Peyer's patch (tissue), 4 donors: ENCODE measurements around the gene TSPEAR. TPM values are rescaled to one million over a fixed set of nuclear protein-coding genes. Genes with fewer than 3 reads are reported as not detected.
"Not testable (repeated sequence)": the region's sequence is repeated elsewhere in the genome, so short reads cannot be mapped to it uniquely, and the experiment has no call there.

Experiments used
- DNase-seq, 3 donors: peaks; one replicate each; pipeline ENCODE4 v3.0.0-alpha.2; 2017 to 2019
- H3K27ac ChIP-seq, 4 donors: fragments of 200-600 bp; sonication (generic); one replicate each; pipeline ENCODE4 v1.5.1; 2016 to 2019
- H3K27me3 ChIP-seq, 2 donors: fragments of 200-600 bp; sonication (generic); one replicate each; pipeline ENCODE4 v1.5.1; 2019
- H3K36me3 ChIP-seq, 3 donors: fragments of 200-600 bp; sonication (generic); one replicate each; pipeline ENCODE4 v1.5.1; 2016 to 2019
- H3K4me1 ChIP-seq, 4 donors: fragments of 200-600 bp; sonication (generic); one replicate each; pipeline ENCODE4 v1.5.1; 2016 to 2019
- H3K4me3 ChIP-seq, 4 donors: fragments of 200-600 bp; sonication (generic); 1 replicate in 3 of 4; 2 replicates in 1 of 4; pipeline ENCODE4 v1.5.1; 2016 to 2019; ENCODE audit warnings: mild to moderate bottlenecking in 1 of 4
- H3K9me3 ChIP-seq, 4 donors: fragments of 200-600 bp; sonication (generic); one replicate each; pipeline ENCODE4 v1.5.1; 2016 to 2019; ENCODE audit warnings: mild to moderate bottlenecking in 1 of 4
- POLR2A ChIP-seq, 2 donors: fragments of 450-650 bp; IDR thresholded peaks; one replicate each; pipeline ENCODE4 v1.5.1; 2017; ENCODE audit warnings: antibody characterized with exemption in 2 of 2, mild to moderate bottlenecking in 2 of 2, moderate library complexity in 2 of 2
- total RNA-seq, 4 donors: library from RNA; depleted of rRNA; stranded (reverse); fragments of >200 nt; gene quantifications; one replicate each; pipeline ENCODE4 v1.1.0, GENCODE V29; 2016
- TF ChIP-seq, protein P1 (sequence below), 6 experiments: fragments of 450-650 bp in 4 of 6; fragments of 200-600 bp in 2 of 6; sonication (generic) in 1 of 6; IDR thresholded peaks; one replicate each; pipeline ENCODE4 v1.5.1; 2017 to 2019; ENCODE audit warnings: antibody characterized with exemption in 6 of 6, mild to moderate bottlenecking in 3 of 6, moderate library complexity in 1 of 6

The TSPEAR gene
- total RNA-seq, 4 donors from 2014 or later: 0.47 TPM; not detected in 3

DNA sequence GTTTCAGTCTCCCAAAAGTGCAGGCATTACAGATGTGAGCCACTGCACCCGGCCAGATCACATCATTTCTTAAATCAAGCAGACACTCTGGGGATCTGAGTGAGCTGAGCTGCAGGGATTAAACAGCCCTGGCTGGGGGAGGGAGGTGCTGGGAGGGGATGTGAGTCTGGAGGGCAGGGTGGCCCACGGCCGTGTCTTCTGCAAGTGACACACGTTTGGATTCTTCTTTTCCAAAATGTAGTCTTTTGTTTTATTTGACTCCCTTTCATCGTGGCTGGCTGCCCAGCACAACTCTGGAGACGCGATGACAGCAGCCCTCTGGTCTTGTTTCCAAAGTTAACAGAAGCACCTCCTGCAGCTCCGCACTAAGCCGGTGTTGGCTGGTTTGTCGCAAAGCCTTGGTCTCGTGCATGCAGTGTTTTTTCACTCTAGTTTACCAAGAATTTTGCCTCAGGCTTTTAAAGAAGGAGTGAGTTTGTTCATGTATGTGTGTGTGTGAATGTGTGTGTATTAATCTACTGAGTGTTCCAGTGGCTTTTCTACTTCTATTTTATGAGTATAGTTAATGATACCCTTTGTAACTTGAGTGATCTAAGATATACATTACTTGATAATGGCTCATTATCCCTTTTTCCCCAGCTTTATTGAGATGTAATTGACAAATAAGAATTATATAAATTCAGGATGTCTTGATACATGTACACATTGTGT lies 128.1 kb downstream of the TSPEAR start:
- Histone ChIP-seq H3K9me3 (no peaks in the 10 kb centered on the region), H3K27me3 (no peaks in the 10 kb centered on the region), H3K4me1 (no peaks in the 10 kb centered on the region), H3K36me3 (no peaks in the 10 kb centered on the region), H3K4me3 (no peak overlapping the region), H3K27ac (no peak overlapping the region)
- no peak for TF ChIP-seq POLR2A (IDR thresholded peaks at IDR 0.05)
- TF ChIP-seq, protein P1, sequence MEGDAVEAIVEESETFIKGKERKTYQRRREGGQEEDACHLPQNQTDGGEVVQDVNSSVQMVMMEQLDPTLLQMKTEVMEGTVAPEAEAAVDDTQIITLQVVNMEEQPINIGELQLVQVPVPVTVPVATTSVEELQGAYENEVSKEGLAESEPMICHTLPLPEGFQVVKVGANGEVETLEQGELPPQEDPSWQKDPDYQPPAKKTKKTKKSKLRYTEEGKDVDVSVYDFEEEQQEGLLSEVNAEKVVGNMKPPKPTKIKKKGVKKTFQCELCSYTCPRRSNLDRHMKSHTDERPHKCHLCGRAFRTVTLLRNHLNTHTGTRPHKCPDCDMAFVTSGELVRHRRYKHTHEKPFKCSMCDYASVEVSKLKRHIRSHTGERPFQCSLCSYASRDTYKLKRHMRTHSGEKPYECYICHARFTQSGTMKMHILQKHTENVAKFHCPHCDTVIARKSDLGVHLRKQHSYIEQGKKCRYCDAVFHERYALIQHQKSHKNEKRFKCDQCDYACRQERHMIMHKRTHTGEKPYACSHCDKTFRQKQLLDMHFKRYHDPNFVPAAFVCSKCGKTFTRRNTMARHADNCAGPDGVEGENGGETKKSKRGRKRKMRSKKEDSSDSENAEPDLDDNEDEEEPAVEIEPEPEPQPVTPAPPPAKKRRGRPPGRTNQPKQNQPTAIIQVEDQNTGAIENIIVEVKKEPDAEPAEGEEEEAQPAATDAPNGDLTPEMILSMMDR (IDR thresholded peaks at IDR 0.05): no peak
- DNase-seq: peak in 1 of 3 donors; percentile 11

DNA sequence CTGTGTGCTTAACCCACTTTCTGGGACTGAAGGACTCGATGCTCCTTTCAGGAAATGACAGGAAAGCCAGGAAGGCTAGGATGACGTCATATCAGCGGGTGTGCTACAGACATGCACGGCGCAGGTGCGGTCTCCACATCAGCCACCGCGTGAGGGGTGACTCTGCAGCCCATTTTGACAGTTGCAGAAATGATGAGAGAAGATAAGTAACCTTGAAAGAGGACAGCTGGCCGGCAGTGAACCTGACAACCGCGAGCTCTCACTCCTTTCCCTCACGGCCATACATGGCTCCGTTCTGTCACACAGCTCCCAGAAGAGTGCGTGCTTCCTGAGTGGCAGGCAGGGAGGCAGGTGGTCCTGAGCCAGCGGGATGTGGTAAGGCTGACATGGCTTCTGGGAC lies 129.3 kb downstream of the TSPEAR start:
- no peaks in the 10 kb centered on the region for H3K4me1 ChIP-seq
- no peak for TF ChIP-seq POLR2A (IDR thresholded peaks at IDR 0.05)
- TF ChIP-seq, protein P1 (IDR thresholded peaks at IDR 0.05): no peak

DNA sequence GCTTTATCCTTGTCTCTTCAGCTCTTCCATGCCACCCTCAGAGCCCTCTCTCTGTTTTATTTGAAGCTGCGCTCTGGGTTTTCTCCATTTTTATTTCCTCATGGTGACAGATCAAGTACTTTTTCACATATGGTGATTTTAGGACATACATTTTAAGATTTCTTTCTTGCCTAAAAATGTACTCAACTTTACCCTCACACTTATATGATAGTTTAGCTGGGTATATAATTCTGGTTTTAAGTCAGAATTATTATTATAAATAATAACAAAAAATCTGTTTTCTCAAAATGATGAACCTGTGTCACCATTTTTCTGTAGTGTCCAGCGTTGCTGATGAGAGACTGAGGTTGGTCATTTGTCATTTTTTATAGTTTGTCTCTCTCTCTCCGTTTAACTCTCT lies 130.2 kb downstream of the TSPEAR start:
- no peaks in the 10 kb centered on the region for H3K4me1 ChIP-seq
- H3K27ac ChIP-seq: no peak overlapping the region
- H3K27me3 ChIP-seq: no peaks in the 10 kb centered on the region
- H3K36me3 ChIP-seq: no peaks in the 10 kb centered on the region
- no peak for TF ChIP-seq POLR2A (IDR thresholded peaks at IDR 0.05)
- TF ChIP-seq, protein P1 (IDR thresholded peaks at IDR 0.05): no peak
- no peak for DNase-seq
- no peaks in the 10 kb centered on the region for H3K9me3 ChIP-seq
- no peak overlapping the region for H3K4me3 ChIP-seq

More for the DNA sequence above, 129.3 kb downstream of the TSPEAR start:
- no peak overlapping the region for H3K27ac ChIP-seq
- DNase-seq: peak in 1 of 3 donors; percentile 15
- no peaks in the 10 kb centered on the region for H3K36me3 ChIP-seq
- H3K27me3 ChIP-seq: no peaks in the 10 kb centered on the region
- H3K4me3 ChIP-seq: no peak overlapping the region
- H3K9me3 ChIP-seq: no peaks in the 10 kb centered on the region

DNA sequence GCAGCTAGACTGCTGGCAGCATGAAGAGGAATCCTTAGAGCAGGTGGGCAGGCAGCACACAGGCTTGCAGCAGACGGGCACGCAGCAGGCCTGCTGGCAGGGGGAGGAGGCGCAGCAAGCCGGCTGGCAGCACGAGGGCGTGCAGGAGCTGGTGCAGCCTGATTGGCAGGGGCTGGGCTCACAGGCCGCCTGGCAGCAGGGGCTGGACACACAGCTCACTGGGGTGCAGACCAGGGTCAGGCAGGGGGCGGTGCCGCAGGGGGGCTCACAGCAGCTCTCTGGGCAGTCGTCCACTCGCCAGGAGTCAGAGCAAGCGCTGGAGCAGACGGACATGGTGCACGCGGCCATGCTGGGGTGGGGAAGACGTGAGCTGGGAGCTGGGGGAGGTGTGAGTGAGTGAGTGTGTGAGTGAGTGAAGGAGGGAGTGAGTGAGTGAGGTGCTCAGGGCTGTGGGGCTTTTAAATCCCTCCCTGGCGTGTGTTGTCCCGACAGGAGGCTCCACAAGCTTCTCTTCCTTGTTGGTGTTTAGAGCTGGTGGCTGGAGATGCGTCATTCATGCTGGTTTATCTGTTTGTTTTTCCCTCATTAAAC lies 131.0 kb downstream of the TSPEAR start, which contains the start of gene KRTAP10-5:
Gene KRTAP10-5, minus strand, starts transcription at position 374 of the 591 bp plus-strand sequence. Its CDS starts 26 bp downstream, at position 348.
- not testable (repeated sequence) for H3K4me1 ChIP-seq, H3K4me3 ChIP-seq, H3K27ac ChIP-seq, H3K9me3 ChIP-seq, H3K27me3 ChIP-seq, H3K36me3 ChIP-seq
- peak in 1 of 3 donors; percentile 27 for DNase-seq

DNA sequence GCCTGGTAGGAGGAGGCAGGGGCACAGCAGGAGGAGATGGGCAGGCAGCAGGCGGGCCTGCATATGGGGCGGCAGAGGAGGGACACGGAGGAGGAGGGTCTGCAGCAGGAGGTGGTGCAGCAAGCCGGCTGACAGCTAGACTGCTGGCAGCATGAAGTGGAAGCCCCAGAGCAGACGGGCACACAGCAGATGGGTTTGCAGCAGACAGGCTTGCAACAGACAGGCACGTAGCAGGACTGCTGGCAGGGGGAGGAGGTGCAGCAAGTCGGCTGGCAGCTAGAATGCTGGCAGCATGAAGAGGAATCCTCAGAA lies 131.6 kb downstream of the TSPEAR start:
- no peaks in the 10 kb centered on the region for H3K9me3 ChIP-seq
- no peaks in the 10 kb centered on the region for H3K4me1 ChIP-seq
- no peak for DNase-seq
- H3K36me3 ChIP-seq: no peaks in the 10 kb centered on the region
- no peak overlapping the region for H3K4me3 ChIP-seq
- TF ChIP-seq, protein P1 (IDR thresholded peaks at IDR 0.05): no peak
- TF ChIP-seq POLR2A (IDR thresholded peaks at IDR 0.05): no peak
- no peak overlapping the region for H3K27ac ChIP-seq
- no peaks in the 10 kb centered on the region for H3K27me3 ChIP-seq

DNA sequence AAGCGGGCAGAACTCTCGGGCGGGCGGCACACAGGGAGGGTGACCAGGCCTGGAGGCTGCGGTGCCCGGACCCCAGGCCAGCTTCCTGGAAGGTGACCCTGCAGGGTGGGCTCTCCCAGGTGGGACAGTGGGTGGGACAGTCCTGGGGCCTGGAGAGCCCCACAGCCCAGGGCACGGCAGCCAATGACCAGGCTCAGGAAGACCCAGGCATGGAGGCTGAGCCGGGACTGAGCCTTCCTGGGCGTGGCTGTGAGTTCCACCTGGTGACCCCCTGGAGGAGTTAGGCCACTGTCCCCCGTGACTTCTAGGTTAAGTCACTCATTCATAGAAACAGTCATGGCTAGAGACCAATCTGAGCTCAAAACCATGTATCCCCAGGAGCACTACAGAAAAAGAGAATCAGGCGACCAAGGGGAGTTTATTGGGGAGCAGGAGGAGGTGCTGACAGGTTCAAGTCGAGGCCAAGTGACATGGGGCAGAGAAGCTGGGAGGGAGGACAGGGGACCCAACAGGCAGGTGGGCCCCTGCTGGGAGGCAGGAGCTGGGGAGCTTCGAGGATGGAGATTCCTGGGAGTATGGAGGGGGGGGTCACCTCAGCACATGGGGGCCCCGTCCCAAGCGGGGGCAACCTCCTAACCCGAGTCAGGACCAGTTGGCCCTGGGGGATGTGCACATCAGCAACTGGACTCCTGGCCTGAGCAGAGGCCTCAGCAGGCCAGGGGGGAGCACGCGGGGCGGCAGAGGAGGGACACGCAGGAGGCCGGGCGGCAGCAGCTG lies 132.1 kb downstream of the TSPEAR start:
- H3K9me3 ChIP-seq: no peaks in the 10 kb centered on the region
- H3K36me3 ChIP-seq: no peaks in the 10 kb centered on the region
- TF ChIP-seq, protein P1 (IDR thresholded peaks at IDR 0.05): no peak
- TF ChIP-seq POLR2A (IDR thresholded peaks at IDR 0.05): no peak
- no peaks in the 10 kb centered on the region for H3K27me3 ChIP-seq
- DNase-seq: peak in 1 of 3 donors; percentile 36
- H3K27ac ChIP-seq: no peak overlapping the region
- no peaks in the 10 kb centered on the region for H3K4me1 ChIP-seq
- no peak overlapping the region for H3K4me3 ChIP-seq
